K562 (cell line): Measurements from ENCODE around the gene EMC9. TPM values are rescaled to one million over a fixed set of nuclear protein-coding genes. Genes with fewer than 3 reads are reported as not detected.

Experiments used
- ATAC-seq: fragments of 200-7000 bp; cut with Tn5 transposase; 3 replicates; pipeline ENCODE4 v1.9.1; 2020; ENCODE audit warnings: moderate library complexity
- BruUV-seq: library from RNA; stranded (reverse); fragments of 400-500 nt; replicated peaks from 2 replicates; lab custom pipeline; 2021; lab: Mats Ljungman, UMichigan
- CTCF ChIA-PET: fragments of 300-600 bp; formaldehyde crosslinking; extraction: SDS; loops from one replicate; lab custom pipeline; 2021; ENCODE audit warnings: low intra/inter-chr PET ratio; lab: Yijun Ruan, JAX
- POLR2A ChIA-PET: fragments of 300-600, 350-650 bp; sonication (Branson Sonifier 250); formaldehyde crosslinking; extraction: SDS; loops from one replicate; lab custom pipeline; 2021; ENCODE audit warnings: antibody characterized with exemption, inconsistent platforms; lab: Yijun Ruan, JAX
- DNase-seq, 4 experiments: peaks; one replicate each; pipeline versions ENCODE4 v3.0.0 to v3.0.0-alpha.2; 2011 to 2018; ENCODE audit warnings: low spot score in 3 of 4, mixed read lengths in 3 of 4; ENCODE audit errors: extremely low read depth in 1 of 4
- FAIRE-seq: peaks from 2 replicates; lab custom pipeline; 2011; peaks lifted over from hg19 to GRCh38; lab: Jason Lieb, UNC
- H2AFZ ChIP-seq: 2 replicates; pipeline ENCODE4 v1.6.0; 2011; ENCODE audit warnings: low read depth, low read length, control low read depth, inconsistent platforms
- H3K27ac ChIP-seq: fragments of 200-600 bp; 3 replicates; pipeline ENCODE4 v1.8.0; 2011; ENCODE audit warnings: low read depth, mild to moderate bottlenecking, control low read depth, inconsistent platforms, low read length, moderate library complexity, mixed read lengths; ENCODE audit errors: extremely low read depth
- H3K27me3 ChIP-seq, 2 experiments: fragments of 300-600 bp in 1 of 2; 2 replicates in 1 of 2; 3 replicates in 1 of 2; pipeline versions ENCODE4 v1.6.0 to v1.8.0; 2011; ENCODE audit warnings: inconsistent platforms in 2 of 2, low read length in 2 of 2, mild to moderate bottlenecking in 1 of 2, mixed read lengths in 1 of 2, moderate library complexity in 1 of 2; ENCODE audit not compliant: control insufficient read depth in 2 of 2, insufficient read depth in 2 of 2
- H3K36me3 ChIP-seq: fragments of 300-600 bp; 3 replicates; pipeline ENCODE4 v1.8.0; 2011; ENCODE audit warnings: mild to moderate bottlenecking, low read length, inconsistent platforms; ENCODE audit not compliant: control insufficient read depth, insufficient read depth
- H3K4me1 ChIP-seq, 2 experiments: fragments of 200-600 bp in 1 of 2; replicated peaks in 1 of 2; 2 replicates in 1 of 2; 3 replicates in 1 of 2; pipeline versions ENCODE4 v1.5.1 to v1.8.0; 2011; ENCODE audit warnings: inconsistent platforms in 2 of 2, low read length in 2 of 2, mild to moderate bottlenecking in 1 of 2, mixed read lengths in 1 of 2, moderate library complexity in 1 of 2; ENCODE audit not compliant: control insufficient read depth in 2 of 2, insufficient read depth in 2 of 2
- H3K4me2 ChIP-seq: 2 replicates; pipeline ENCODE4 v1.6.1; 2011; ENCODE audit warnings: low read length, control low read depth, inconsistent platforms, mixed read lengths; ENCODE audit not compliant: insufficient read depth
- H3K4me3 ChIP-seq: fragments of 200-600 bp; sonication (generic), shearing (Covaris generic); 2 replicates; pipeline ENCODE4 v1.5.1; 2016; ENCODE audit warnings: control low read depth, inconsistent platforms
- H3K79me2 ChIP-seq: fragments of 200-600 bp; 3 replicates; pipeline ENCODE4 v1.8.0; 2011; ENCODE audit warnings: low read length, inconsistent platforms; ENCODE audit not compliant: control insufficient read depth, insufficient read depth
- H3K9ac ChIP-seq, 2 experiments: 2 replicates each; pipeline versions ENCODE4 v1.6.0 to v1.6.1; 2011; ENCODE audit warnings: low read depth in 2 of 2, low read length in 2 of 2, control low read depth in 1 of 2, inconsistent platforms in 1 of 2, mild to moderate bottlenecking in 1 of 2, mixed read lengths in 1 of 2; ENCODE audit not compliant: insufficient read depth in 1 of 2
- H3K9me1 ChIP-seq: one replicate; pipeline ENCODE4 v1.6.0; 2011; ENCODE audit warnings: inconsistent platforms, mild to moderate bottlenecking, low read length, moderate library complexity; ENCODE audit not compliant: control insufficient read depth, insufficient read depth
- H3K9me3 ChIP-seq: replicated peaks from 2 replicates; pipeline ENCODE4 v1.5.1; 2011; ENCODE audit warnings: low read depth, low read length, inconsistent platforms; ENCODE audit not compliant: control insufficient read depth, insufficient read depth
- H4K20me1 ChIP-seq: replicated peaks from 2 replicates; pipeline ENCODE4 v1.6.1; 2011; ENCODE audit warnings: low read length, inconsistent platforms, mixed read lengths; ENCODE audit not compliant: control insufficient read depth, insufficient read depth
- EWSR1 ChIP-seq: fragments of 450-650 bp; IDR thresholded peaks from 2 replicates; pipeline ENCODE4 v1.6.1; 2018; ENCODE audit warnings: borderline replicate concordance, mild to moderate bottlenecking, low read depth, moderate library complexity; ENCODE audit not compliant: partially characterized antibody
- ZFP1 ChIP-seq: fragments of 450-650 bp; formaldehyde crosslinking; IDR thresholded peaks from 2 replicates; pipeline ENCODE4 v1.4.0; 2020; ENCODE audit warnings: mild to moderate bottlenecking, mixed read lengths
- ZNF146 ChIP-seq: IDR thresholded peaks from one replicate; pipeline ENCODE4 v1.6.1; 2018; ENCODE audit warnings: missing compliant biosample characterization; ENCODE audit not compliant: unreplicated experiment
- WGBS: fragments of 100-300 bp; shearing (Covaris generic); methylation state at CpG from one replicate; pipeline ENCODE4 v1.1.6; 2016; ENCODE audit warnings: low coverage, mixed read lengths; ENCODE audit not compliant: insufficient coverage; ENCODE audit errors: missing lambda C conversion rate; 5-methylcytosine and 5-hydroxymethylcytosine counted together
- in situ Hi-C: fragments of 300-500 bp; cut with MboI; formaldehyde crosslinking; loops from 4 replicates; pipeline ENCODE4 v1.15.0; 2018; ENCODE audit warnings: inconsistent platforms, mixed read lengths
- intact Hi-C: fragments of 100-400 bp; cut with micrococcal nuclease; formaldehyde crosslinking; loops from 2 replicates; pipeline ENCODE4 v1.14.2; 2022
- polyA plus RNA-seq, 8 experiments: library from polyadenylated mRNA; depleted of rRNA in 4 of 8; stranded (reverse) in 5 of 8; unstranded in 3 of 8; fragments of >200 nt; fragmentation: Nextera tagmentation in 2 of 8; fragmentation: Illumina TruSeq in 1 of 8; extraction: Ambion mirVana in 2 of 8; extraction: Trizol in 1 of 8; gene quantifications; 2 replicates each; pipeline versions ENCODE4 v1.2.1 to v1.2.3, GENCODE V29; 2011 to 2014; ENCODE audit warnings: inconsistent platforms in 1 of 8, missing spikeins in 1 of 8
- total RNA-seq, 7 experiments: library from RNA; depleted of rRNA in 6 of 7; stranded (reverse); fragments of >200 nt in 6 of 7; fragmentation: Illumina TruSeq in 2 of 7; extraction: Trizol in 2 of 7; gene quantifications; 2 replicates each; pipeline versions ENCODE4 v1.2.1 to v1.2.3, GENCODE V29; 2011 to 2021; ENCODE audit warnings: low replicate concordance in 1 of 7
- TF ChIP-seq, protein P1 (sequence below): fragments of 450-650 bp; formaldehyde crosslinking; IDR thresholded peaks from 2 replicates; pipeline ENCODE4 v1.4.0; 2022; ENCODE audit warnings: missing genetic modification characterization
- TF ChIP-seq, protein P2 (sequence below): fragments of 250-450 bp; sonication (Bioruptor Pico); IDR thresholded peaks from 2 replicates; pipeline ENCODE4 v1.6.1; 2021; ENCODE audit warnings: mild to moderate bottlenecking

The EMC9 gene
- total and polyA plus RNA-seq, 9 of the 15 experiments (the other 6 are each of a cell fraction or from before 2014, with no cell fraction given), result 3.1 to 13.2 (median 7.8) TPM

DNA sequence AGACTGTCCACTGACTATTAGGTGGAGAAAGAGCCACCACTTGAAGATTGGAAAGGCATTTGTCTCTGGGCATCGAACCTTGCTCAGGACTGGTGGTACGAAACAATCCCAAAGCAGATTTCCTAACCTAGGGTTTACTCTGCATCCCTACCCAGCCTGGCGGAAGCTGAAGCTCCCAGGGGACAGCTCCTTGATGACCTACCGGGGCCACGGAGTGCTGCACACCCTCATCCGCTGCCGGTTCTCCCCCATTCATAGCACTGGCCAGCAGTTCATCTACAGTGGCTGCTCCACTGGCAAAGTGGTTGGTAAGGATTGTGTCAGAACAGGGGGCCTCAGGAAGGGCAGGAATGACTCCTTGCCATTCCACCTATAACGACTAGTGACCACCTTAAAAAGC lies 20.2 kb downstream of the EMC9 start (continued):
- no peak for TF ChIP-seq EWSR1
- TF ChIP-seq, protein P1, sequence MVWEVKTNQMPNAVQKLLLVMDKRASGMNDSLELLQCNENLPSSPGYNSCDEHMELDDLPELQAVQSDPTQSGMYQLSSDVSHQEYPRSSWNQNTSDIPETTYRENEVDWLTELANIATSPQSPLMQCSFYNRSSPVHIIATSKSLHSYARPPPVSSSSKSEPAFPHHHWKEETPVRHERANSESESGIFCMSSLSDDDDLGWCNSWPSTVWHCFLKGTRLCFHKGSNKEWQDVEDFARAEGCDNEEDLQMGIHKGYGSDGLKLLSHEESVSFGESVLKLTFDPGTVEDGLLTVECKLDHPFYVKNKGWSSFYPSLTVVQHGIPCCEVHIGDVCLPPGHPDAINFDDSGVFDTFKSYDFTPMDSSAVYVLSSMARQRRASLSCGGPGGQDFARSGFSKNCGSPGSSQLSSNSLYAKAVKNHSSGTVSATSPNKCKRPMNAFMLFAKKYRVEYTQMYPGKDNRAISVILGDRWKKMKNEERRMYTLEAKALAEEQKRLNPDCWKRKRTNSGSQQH, result no peak
- TF ChIP-seq ZNF146 (CRISPR knock-in tag), result no peak

DNA sequence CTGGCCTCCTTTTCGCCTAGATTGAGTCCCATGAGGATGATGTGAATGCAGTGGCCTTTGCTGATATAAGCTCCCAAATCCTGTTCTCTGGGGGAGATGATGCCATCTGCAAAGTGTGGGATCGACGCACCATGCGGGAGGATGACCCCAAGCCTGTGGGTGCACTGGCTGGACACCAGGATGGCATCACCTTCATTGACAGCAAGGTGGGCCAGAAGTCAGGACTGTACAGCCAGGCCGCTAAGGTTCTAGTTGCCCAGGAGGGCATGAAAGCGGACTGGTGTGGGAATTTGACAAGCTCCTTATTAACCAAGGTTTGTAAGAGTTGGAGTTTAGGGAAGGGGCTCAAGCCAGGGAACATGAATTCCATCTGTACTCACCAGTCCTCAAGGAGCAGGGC lies 21.7 kb downstream of the EMC9 start:
- FAIRE-seq (no peak), DNase-seq (no peak), ATAC-seq (no peak)
- H3K9me1 ChIP-seq, result no peaks in the 10 kb centered on the region
- H3K4me3 ChIP-seq, result no peak overlapping the region
- no peaks in the 10 kb centered on the region for H3K27me3 ChIP-seq
- H3K9me3 ChIP-seq, result no peaks in the 10 kb centered on the region
- intact Hi-C loops (no loop called here), in situ Hi-C loops (no loop called here)
- H3K4me2 ChIP-seq, result no peak overlapping the region
- H3K79me2 ChIP-seq, result peaks cover 18% of the 10 kb centered on the region
- peaks cover 17 to 18% of the 10 kb centered on the region in 2 experiments; a peak in 4 of 5 replicates for H3K4me1 ChIP-seq
- no peak overlapping the region for H2AFZ ChIP-seq
- peaks cover 63% of the 10 kb centered on the region; the same call in 2 of the 3 replicates for H3K36me3 ChIP-seq
- ChIA-PET POLR2A (interaction anchor here (0.6 kb wide), 1 partner anchor 29 kb away, joined by 3 read pairs; no protein-coding TSS in a partner anchor), CTCF (no interaction called here)
- no TSS peak for BruUV-seq
- no peaks in the 10 kb centered on the region for H4K20me1 ChIP-seq
- WGBS, result 94% methylated on average over 6 of the region's 6 CpGs
- peak overlapping the region in 1 of 2 experiments; percentile 36; a peak in 1 of 4 replicates for H3K9ac ChIP-seq
- H3K27ac ChIP-seq, result no peak overlapping the region
- TF ChIP-seq, protein P2, sequence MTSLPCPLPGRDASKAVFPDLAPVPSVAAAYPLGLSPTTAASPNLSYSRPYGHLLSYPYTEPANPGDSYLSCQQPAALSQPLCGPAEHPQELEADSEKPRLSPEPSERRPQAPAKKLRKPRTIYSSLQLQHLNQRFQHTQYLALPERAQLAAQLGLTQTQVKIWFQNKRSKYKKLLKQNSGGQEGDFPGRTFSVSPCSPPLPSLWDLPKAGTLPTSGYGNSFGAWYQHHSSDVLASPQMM (CRISPR knock-in tag), result no peak
- TF ChIP-seq ZFP1, result no peak
